Skeletal muscle satellite cell (primary cell): ENCODE results near the gene UBALD2.
A peak's percentile ranks its signal among the peaks of the same experiment; 100 is the strongest.
"Not testable (repeated sequence)": the region's sequence is repeated elsewhere in the genome, so short reads cannot be mapped to it uniquely, and the experiment has no call there.

Source experiments
- H3K27me3 ChIP-seq: 2 replicates; pipeline ENCODE4 v1.7.0; 2013; ENCODE audit warnings: low read length; ENCODE audit not compliant: control insufficient read depth, insufficient read depth
- H3K36me3 ChIP-seq: 2 replicates; pipeline ENCODE4 v1.7.0; 2013; ENCODE audit warnings: mild to moderate bottlenecking, control low read depth, low read length; ENCODE audit not compliant: insufficient read depth
- H3K4me1 ChIP-seq: 2 replicates; pipeline ENCODE4 v1.7.0; 2013; ENCODE audit warnings: low read length; ENCODE audit not compliant: control insufficient read depth, insufficient read depth
- H3K4me2 ChIP-seq: 2 replicates; pipeline ENCODE4 v1.7.0; 2013; ENCODE audit warnings: mild to moderate bottlenecking, low read length
- H3K4me3 ChIP-seq: 2 replicates; pipeline ENCODE4 v1.7.0; 2013; ENCODE audit warnings: low read length
- H3K9ac ChIP-seq: 2 replicates; pipeline ENCODE4 v1.7.0; 2013; ENCODE audit warnings: mild to moderate bottlenecking, low read depth, low read length, moderate library complexity
- H3K9me3 ChIP-seq: replicated peaks from 2 replicates; pipeline ENCODE4 v1.7.0; 2013; ENCODE audit warnings: mild to moderate bottlenecking, control low read depth, low read length

The UBALD2 gene

DNA sequence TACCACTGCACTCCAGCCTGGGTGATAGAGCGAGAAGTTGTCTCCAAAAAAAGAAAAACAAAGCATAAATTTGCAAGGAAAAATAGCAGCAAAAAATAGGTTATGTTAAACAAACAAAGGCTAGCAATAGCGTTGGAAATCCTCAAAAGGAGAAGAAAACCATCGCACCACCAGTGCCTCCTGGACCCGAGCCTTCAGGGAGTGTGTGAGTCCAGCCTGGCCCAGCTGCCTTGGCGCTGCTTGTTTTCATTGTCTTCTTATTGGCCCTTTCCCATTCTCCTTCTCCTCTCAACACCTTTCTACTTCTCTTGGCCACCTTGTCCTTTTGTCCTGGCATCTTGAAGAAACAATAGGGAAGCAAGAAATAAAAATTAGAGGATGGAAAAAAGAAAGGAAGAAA, 4.5 kb upstream of the UBALD2 start:
- Histone ChIP-seq H3K4me1 (peaks cover 21% of the 10 kb centered on the region), H3K9me3 (no peaks in the 10 kb centered on the region), H3K4me2 (no peak overlapping the region), H3K9ac (no peak overlapping the region), H3K36me3 (no peaks in the 10 kb centered on the region), H3K27me3 (no peaks in the 10 kb centered on the region), H3K4me3 (no peak overlapping the region)

DNA sequence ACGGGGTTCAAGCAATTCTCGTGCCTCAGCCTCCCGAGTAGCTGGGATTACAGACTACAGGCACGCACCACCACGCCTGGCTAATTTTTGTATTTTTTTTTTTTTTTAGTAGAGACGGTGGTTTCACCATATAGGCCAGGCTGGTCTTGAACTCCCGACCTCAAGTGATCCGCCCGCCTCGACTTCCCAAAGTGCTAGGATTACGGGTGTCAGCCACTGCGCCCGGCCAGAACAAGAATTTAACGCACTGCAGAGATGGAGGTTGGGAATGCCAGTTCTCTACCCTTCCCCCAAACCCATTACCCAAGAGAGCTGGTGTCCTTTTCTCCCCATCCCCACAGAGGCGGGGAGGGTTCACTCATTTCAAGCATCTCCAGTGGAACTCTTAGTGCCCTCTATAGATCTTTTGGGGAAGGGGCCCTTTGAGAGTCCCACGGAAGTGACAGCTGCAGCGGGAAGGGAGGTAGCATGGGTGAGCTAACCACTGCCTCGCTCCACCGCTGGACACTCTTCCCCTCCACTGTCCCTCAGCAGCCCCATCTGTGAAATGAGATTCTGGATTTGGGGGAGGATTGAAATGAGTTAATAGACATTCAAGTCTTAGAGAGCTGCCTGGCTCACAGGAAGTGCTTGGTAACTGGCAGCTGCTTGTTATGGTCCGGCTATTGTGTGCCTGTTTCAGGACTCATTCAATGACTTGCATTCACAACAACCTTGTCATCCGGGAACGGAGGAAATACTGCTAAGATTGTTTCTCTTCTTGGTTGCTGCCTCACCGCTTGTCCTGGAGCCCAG, 3.5 kb upstream of the UBALD2 start:
- no peaks in the 10 kb centered on the region for H3K9me3 ChIP-seq
- H3K4me3 ChIP-seq: no peak overlapping the region
- no peaks in the 10 kb centered on the region for H3K36me3 ChIP-seq
- peaks cover 24% of the 10 kb centered on the region for H3K4me1 ChIP-seq
- no peak overlapping the region for H3K4me2 ChIP-seq
- H3K9ac ChIP-seq: peak overlapping the region; percentile 31
- no peaks in the 10 kb centered on the region for H3K27me3 ChIP-seq

DNA sequence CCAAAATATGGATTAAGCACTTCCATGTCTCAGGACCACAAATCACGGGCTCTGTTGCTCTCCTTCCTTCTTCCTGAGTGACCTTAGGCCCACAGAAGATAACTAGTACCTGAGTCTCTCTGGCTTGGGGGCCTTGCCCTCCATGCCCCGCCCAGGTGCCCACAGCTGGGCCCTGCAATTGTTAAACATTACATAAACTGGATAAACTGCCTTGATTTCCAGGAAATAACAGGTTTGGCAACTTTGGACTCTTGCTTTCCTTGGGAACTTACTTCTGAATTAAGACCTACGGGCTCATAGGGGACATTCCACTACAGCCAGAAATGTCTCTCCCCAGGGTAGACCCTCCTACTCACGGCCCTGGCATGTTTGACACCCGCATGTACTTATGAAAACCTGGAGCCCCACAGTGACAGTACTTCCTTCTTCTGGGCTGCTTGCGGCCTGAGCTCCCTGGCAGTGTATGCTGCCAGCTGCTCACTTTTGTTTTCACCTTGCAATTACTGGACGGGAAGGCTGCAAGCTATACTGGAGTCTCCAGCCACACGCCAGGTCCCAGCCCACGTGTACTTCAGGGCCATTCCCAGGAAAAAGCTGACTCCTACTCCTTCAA, 2.3 kb upstream of the UBALD2 start:
- H3K9ac ChIP-seq: no peak overlapping the region
- peaks cover 33% of the 10 kb centered on the region for H3K4me1 ChIP-seq
- peaks cover 1% of the 10 kb centered on the region for H3K36me3 ChIP-seq
- H3K4me3 ChIP-seq: no peak overlapping the region
- no peaks in the 10 kb centered on the region for H3K27me3 ChIP-seq
- H3K4me2 ChIP-seq: no peak overlapping the region
- H3K9me3 ChIP-seq: no peaks in the 10 kb centered on the region

DNA sequence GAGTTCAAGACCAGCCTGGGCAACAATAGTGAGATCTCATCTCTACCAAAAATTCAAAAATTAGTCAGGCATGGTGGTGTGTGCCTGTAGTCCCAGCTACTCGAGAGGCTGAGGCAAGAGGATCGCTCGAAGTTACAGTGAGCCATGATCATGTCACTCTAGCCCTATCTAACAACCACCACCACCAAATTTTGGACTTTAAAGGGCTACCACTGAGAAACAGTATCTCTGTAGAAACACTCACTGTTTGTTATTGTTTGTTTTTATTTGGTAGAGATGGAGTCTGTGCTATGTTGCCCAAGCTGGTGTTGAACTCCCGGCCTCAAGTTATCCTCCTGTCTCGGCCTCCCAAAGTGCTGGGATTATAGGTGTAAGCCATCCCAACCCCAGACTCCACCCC, 1.3 kb upstream of the UBALD2 start:
- Histone ChIP-seq H3K27me3 (no peaks in the 10 kb centered on the region), H3K4me2 (peak overlapping the region; percentile 83), H3K9ac (peak overlapping the region; percentile 78), H3K36me3 (peaks cover 4% of the 10 kb centered on the region), H3K9me3 (no peaks in the 10 kb centered on the region), H3K4me3 (no peak overlapping the region), H3K4me1 (peaks cover 41% of the 10 kb centered on the region)

DNA sequence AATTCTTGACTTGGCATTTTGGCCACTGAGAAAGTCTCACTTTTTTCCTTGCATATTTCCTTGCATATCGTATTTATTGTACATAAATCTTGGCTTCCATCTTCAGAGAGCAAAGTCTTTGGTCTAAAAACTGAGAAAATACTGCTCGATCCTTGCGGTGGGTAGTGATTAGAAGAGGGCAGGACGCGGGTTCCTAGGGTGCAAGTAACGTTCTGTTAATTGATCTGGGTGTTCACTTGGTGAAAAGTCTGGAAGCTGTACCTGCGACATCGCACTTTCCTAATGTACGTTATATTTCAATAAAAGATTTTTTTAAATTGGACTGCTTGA, 758 bp upstream of the UBALD2 start:
- H3K4me1 ChIP-seq: peaks cover 41% of the 10 kb centered on the region
- peak overlapping the region; percentile 83 for H3K4me2 ChIP-seq
- peak overlapping the region; percentile 62 for H3K4me3 ChIP-seq
- peaks cover 8% of the 10 kb centered on the region for H3K36me3 ChIP-seq
- H3K9ac ChIP-seq: peak overlapping the region; percentile 78
- no peaks in the 10 kb centered on the region for H3K27me3 ChIP-seq
- H3K9me3 ChIP-seq: no peaks in the 10 kb centered on the region

DNA sequence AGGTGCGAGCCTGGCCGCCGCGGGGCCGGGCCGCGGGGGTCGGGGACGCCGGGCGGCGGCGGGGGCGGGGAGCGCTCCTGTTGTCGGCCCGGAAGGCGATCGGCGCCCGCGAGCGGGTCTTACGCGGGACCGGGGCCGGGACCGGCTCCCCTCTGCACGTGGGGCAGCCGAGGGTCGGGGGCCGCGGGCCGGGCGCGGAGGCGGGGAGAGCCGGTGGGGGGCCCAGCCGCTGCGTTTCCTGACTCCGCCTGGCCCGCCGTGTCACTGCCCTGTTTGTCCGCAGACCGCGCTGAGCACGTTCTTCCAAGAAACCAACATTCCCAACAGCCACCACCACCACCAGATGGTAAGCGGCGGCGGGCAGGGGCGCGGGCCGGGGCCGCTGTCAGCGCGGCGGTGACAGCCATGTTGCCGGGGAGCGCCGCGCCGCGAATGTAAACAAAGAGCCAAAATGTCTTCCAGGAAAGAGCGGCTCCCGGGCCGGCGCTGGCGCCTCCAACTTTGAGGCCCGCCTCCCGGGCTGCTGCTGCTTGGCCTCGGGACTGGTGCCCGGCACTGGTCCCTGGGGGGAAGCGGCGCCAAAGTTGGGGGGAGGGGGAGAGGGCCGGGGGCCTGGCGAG, 586 bp downstream of the UBALD2 start:
- peaks cover 41% of the 10 kb centered on the region for H3K4me1 ChIP-seq
- H3K4me2 ChIP-seq: peak overlapping the region; percentile 84
- no peaks in the 10 kb centered on the region for H3K9me3 ChIP-seq
- H3K27me3 ChIP-seq: no peaks in the 10 kb centered on the region
- peak overlapping the region; percentile 92 for H3K9ac ChIP-seq
- H3K36me3 ChIP-seq: peaks cover 11% of the 10 kb centered on the region
- peak overlapping the region; percentile 73 for H3K4me3 ChIP-seq

DNA sequence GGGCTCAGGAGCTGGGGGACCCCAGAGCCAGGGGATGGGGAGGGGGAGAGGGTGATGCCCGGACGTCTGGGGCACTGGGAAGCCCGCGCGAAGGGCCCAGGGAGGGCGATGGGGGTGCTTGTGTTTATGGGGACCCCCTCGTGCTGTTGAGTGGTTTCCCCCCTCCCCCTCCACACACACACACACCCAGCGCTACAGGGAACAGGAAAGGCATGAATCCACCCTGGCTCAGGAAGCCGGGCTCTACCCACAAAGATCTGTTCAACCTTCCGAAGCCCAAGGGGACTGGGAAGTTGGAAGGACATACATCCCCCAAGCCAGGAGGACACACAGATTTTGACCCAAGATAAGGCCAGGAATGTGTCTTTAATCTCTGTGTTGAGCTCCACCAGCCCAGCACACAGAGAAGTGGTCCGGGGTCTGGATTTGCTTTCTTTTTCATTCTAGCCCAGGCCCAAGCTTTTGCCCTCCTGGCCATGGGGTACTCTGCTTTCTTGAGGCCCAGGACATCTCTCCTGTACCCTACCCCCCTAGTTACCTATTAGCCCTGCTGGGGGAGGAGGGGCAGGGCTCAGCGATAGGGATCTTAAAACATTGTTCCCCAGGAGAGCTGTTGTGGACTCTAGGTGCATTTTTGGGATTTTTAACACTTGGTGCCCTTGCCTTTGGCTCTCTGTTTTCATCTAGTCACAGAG, 1.2 kb downstream of the UBALD2 start:
- Histone ChIP-seq H3K4me3 (peak overlapping the region; percentile 73), H3K9me3 (no peaks in the 10 kb centered on the region), H3K36me3 (peaks cover 11% of the 10 kb centered on the region), H3K9ac (peak overlapping the region; percentile 92), H3K27me3 (no peaks in the 10 kb centered on the region), H3K4me1 (peaks cover 41% of the 10 kb centered on the region), H3K4me2 (peak overlapping the region; percentile 84)

DNA sequence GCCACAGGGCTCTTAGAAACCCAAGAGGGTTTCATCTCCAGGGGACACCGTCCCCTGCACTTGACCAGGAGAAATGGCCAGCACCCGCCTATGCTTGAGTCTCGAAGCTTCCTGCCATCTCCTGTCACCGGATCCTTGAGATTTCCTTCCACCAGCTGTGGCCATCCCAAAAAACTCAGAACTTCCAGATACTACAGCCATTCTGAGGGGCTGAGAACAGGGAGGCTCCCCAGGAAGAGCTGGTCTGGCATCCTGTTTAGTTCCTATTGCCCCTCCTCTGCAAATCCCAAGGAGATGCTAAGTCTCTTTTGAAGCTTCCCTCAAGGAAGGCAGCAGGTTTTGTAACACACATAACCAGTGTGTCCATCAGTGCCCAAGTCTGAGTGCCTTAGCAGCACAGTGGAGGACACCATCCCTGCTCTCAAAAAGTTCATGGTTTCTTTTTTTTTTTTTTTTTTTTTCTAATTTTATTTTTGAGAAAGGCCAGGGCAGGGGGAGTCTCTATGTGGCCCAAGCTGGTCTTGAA, 2.0 kb downstream of the UBALD2 start:
- peak overlapping the region; percentile 84 for H3K4me2 ChIP-seq
- H3K9ac ChIP-seq: peak overlapping the region; percentile 92
- H3K9me3 ChIP-seq: no peaks in the 10 kb centered on the region
- H3K36me3 ChIP-seq: peaks cover 11% of the 10 kb centered on the region
- peak overlapping the region; percentile 73 for H3K4me3 ChIP-seq
- peaks cover 35% of the 10 kb centered on the region for H3K4me1 ChIP-seq
- H3K27me3 ChIP-seq: no peaks in the 10 kb centered on the region

DNA sequence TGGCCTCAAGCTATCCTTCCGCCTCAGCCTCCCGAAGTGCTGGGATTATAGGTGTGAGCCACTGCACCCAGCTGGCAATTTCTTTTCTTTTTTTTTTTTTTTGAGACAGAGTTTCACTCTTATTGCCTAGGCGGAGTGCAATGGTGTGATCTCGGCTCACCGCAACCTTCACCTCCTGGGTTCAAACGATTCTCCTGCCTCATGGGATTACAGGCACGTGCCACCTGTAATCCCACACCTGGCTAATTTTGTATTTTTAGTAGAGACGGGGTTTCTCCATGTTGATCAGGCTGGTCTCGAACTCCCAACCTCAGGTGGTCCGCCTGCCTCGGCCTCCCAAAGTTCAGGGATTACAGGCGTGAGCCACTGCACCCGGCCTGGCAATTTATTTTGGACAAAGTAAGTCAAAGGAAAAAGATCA, 2.4 kb downstream of the UBALD2 start:
- H3K4me3 ChIP-seq, H3K27me3 ChIP-seq, H3K9me3 ChIP-seq: not testable (repeated sequence)
- peak overlapping the region; percentile 42 for H3K4me2 ChIP-seq
- H3K36me3 ChIP-seq: peaks cover 11% of the 10 kb centered on the region
- H3K4me1 ChIP-seq: peaks cover 34% of the 10 kb centered on the region
- H3K9ac ChIP-seq: peak overlapping the region; percentile 30

DNA sequence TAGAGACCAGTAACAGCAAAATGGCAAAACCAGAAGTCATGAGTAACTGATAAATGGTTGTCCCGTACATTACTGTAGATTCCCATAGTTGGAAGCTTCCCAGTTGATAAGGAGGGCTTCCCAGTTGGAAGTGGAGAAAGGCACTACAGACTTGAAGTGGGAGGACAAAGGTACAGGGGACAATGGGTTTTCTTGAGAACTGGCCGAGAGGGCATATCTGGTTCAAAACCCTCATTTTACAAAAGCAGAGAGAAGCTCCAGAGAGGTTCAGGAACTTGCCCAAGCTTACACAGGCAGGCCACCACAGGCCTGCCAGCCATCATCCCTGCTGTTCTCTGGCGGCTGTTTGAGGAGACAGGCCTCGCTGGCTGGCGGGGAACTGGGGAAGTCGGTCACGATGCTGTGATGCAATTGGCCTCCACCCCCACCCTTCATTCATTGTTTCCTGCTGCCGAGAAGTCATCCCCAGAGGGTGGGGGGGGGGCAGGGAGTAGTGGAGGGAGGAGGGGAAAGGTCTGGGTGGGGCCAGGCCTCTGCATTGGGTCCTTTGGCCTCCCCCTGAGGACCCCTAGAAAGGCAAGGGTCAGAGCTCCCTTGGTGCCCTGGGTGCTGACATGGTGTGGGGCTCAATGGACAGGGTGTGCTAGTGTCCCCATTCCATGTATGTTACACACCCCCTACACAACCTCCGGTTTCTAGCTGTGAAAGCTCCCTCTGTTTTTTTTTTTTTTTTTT, 3.0 kb downstream of the UBALD2 start:
- H3K4me3 ChIP-seq: no peak overlapping the region
- H3K4me2 ChIP-seq: peak overlapping the region; percentile 42
- H3K9ac ChIP-seq: peak overlapping the region; percentile 30
- no peaks in the 10 kb centered on the region for H3K9me3 ChIP-seq
- peaks cover 28% of the 10 kb centered on the region for H3K4me1 ChIP-seq
- no peaks in the 10 kb centered on the region for H3K27me3 ChIP-seq
- peaks cover 11% of the 10 kb centered on the region for H3K36me3 ChIP-seq
